Testis (tissue), 3 donors: ENCODE measurements around the gene EPHA6. TPM values are rescaled to one million over a fixed set of nuclear protein-coding genes. Genes with fewer than 3 reads are reported as not detected.

Experiments
- DNase-seq: peaks from one replicate; pipeline ENCODE4 v3.0.0-alpha.2; 2019
- H3K27ac ChIP-seq, 2 donors: fragments of 200-600 bp; sonication (generic); one replicate each; pipeline ENCODE4 v1.5.1; 2019
- H3K27me3 ChIP-seq: fragments of 200-600 bp; sonication (generic); one replicate; pipeline ENCODE4 v1.5.1; 2019
- H3K36me3 ChIP-seq: fragments of 200-600 bp; sonication (generic); one replicate; pipeline ENCODE4 v1.5.1; 2017; ENCODE audit warnings: low read depth; ENCODE audit errors: missing control alignments
- H3K4me1 ChIP-seq: fragments of 200-600 bp; sonication (generic); one replicate; pipeline ENCODE4 v1.5.1; 2019
- H3K4me3 ChIP-seq, 2 donors: fragments of 200-600 bp; sonication (generic); one replicate each; pipeline ENCODE4 v1.5.1; 2017 to 2019
- H3K9me3 ChIP-seq: fragments of 200-600 bp; sonication (generic); one replicate; pipeline ENCODE4 v1.5.1; 2017
- POLR2A ChIP-seq: fragments of 450-650 bp; IDR thresholded peaks from one replicate; pipeline ENCODE4 v1.6.1; 2017; ENCODE audit warnings: antibody characterized with exemption, mild to moderate bottlenecking, moderate library complexity
- WGBS, 2 donors: methylation state at CpG; one replicate each; pipeline ENCODE4 v1.1.5; 2018; 5-methylcytosine and 5-hydroxymethylcytosine counted together
- intact Hi-C: fragments of 100-400 bp; cut with DNase I; formaldehyde crosslinking; loops from one replicate; pipeline ENCODE4 v1.15.1; 2023; ENCODE audit warnings: low total_unique reads
- polyA plus RNA-seq: library from polyadenylated mRNA; stranded (reverse); fragments of 350-450 nt; fragmentation: Illumina TruSeq; extraction: RNeasy Lipid Tissue Mini Kit (QIAGEN cat#74804); gene quantifications from one replicate; pipeline ENCODE4 v1.2.3, GENCODE V29; 2014; ENCODE audit warnings: low read depth, low replicate concordance; ENCODE audit not compliant: insufficient read depth
- total RNA-seq, 2 donors: library from RNA; depleted of rRNA; stranded (reverse); fragments of >200 nt; gene quantifications; one replicate each; pipeline ENCODE4 v1.2.3, GENCODE V29; 2016
- TF ChIP-seq, protein P1 (sequence below), 3 experiments: fragments of 450-650 bp in 2 of 3; fragments of 200-600 bp in 1 of 3; sonication (generic) in 1 of 3; IDR thresholded peaks; one replicate each; pipeline ENCODE4 v1.5.1; 2016 to 2019; ENCODE audit warnings: antibody characterized with exemption in 3 of 3, mild to moderate bottlenecking in 2 of 3, moderate library complexity in 1 of 3

Gene EPHA6
- total and polyA plus RNA-seq, 3 donors from 2014 or later: 9.8 to 33.0 (median 21.2) TPM

GRCh38 chr3:96831175-96831574, 16.8 kb downstream of the EPHA6 start:
- Histone ChIP-seq H3K27me3 (no peaks in the 10 kb centered on the region), H3K4me3 (no peak overlapping the region), H3K4me1 (no peaks in the 10 kb centered on the region), H3K27ac (no peak overlapping the region), H3K9me3 (no peaks in the 10 kb centered on the region), H3K36me3 (no peaks in the 10 kb centered on the region)
- intact Hi-C loops: no loop called here
- WGBS, 2 donors: 60 to 73% methylated on average over 2 of the region's 2 CpGs
- no peak for DNase-seq
- TF ChIP-seq POLR2A: no peak
- TF ChIP-seq, protein P1, sequence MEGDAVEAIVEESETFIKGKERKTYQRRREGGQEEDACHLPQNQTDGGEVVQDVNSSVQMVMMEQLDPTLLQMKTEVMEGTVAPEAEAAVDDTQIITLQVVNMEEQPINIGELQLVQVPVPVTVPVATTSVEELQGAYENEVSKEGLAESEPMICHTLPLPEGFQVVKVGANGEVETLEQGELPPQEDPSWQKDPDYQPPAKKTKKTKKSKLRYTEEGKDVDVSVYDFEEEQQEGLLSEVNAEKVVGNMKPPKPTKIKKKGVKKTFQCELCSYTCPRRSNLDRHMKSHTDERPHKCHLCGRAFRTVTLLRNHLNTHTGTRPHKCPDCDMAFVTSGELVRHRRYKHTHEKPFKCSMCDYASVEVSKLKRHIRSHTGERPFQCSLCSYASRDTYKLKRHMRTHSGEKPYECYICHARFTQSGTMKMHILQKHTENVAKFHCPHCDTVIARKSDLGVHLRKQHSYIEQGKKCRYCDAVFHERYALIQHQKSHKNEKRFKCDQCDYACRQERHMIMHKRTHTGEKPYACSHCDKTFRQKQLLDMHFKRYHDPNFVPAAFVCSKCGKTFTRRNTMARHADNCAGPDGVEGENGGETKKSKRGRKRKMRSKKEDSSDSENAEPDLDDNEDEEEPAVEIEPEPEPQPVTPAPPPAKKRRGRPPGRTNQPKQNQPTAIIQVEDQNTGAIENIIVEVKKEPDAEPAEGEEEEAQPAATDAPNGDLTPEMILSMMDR (IDR thresholded peaks at IDR 0.05): no peak

DNA sequence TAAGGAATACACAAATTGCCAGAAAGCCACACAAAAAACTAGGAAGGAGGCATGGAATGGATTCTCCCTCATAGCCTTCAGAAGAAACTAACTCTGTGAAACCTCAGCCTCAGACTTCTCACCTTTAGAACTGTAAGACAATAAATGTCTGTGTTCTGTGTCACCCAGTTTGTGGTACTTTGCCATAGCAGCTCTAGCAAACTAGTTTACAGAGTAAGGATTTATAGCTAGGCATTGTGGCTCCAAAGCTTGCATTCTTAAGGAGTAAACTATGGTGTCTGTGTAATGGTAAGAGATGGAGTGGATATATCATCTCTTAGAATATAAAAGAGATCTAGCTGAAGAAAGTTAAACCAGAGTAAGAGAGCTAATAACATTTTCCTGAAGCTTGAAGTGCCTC, 18.9 kb downstream of the EPHA6 start:
- no peaks in the 10 kb centered on the region for H3K27me3 ChIP-seq
- TF ChIP-seq, protein P1 (IDR thresholded peaks at IDR 0.05): no peak
- no peak for TF ChIP-seq POLR2A
- H3K9me3 ChIP-seq: no peaks in the 10 kb centered on the region
- H3K4me3 ChIP-seq: no peak overlapping the region
- DNase-seq: no peak
- H3K36me3 ChIP-seq: no peaks in the 10 kb centered on the region
- H3K27ac ChIP-seq: no peak overlapping the region
- intact Hi-C loops: no loop called here
- H3K4me1 ChIP-seq: no peaks in the 10 kb centered on the region

GRCh38 chr3:96836153-96836915, 21.9 kb downstream of the EPHA6 start:
- Histone ChIP-seq H3K4me1 (no peaks in the 10 kb centered on the region), H3K9me3 (no peaks in the 10 kb centered on the region), H3K36me3 (no peaks in the 10 kb centered on the region), H3K4me3 (no peak overlapping the region), H3K27me3 (no peaks in the 10 kb centered on the region), H3K27ac (no peak overlapping the region)
- intact Hi-C loops: no loop called here
- DNase-seq: no peak
- TF ChIP-seq, protein P1 (IDR thresholded peaks at IDR 0.05): no peak
- TF ChIP-seq POLR2A: no peak
- WGBS, 2 donors: 42 to 45% methylated on average over 2 of the region's 2 CpGs

DNA sequence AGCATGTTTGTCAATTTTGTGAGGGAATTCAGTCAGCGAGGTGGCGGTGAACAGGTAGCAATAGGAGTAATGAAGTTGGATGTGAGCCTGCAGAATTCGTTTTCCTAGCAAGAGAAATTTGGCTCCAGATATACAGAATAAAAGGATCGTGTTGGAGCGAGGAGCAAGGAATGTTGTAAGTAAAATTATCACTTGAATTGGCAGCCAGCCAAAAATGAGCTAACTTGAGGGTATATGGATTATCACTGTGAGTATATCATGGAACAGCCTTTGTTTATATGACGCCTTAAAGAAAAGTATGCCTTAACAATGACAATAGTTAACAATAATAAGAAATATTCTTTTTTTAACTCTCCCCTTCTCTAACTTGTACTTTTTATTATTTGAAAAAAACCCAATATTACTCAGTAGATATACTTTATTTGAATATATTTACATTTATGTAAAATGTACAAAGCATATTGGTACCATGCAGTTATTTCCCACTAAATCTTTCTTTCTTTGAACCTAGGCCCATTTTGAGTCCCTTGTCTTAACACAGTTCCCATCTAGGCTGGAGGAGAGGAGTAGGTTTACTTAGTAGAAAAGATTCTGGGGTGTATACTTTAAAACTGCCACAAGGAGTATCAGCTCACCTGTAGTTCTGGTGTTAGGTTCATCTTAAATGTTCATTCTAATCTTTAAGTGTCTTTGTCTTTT, 29.3 kb downstream of the EPHA6 start:
- WGBS, 2 donors: 42 to 50% methylated on average over 6 of the region's 6 CpGs

More for the DNA sequence above, 29.3 kb downstream of the EPHA6 start:
- no peaks in the 10 kb centered on the region for H3K9me3 ChIP-seq
- H3K27me3 ChIP-seq: no peaks in the 10 kb centered on the region
- no peak overlapping the region for H3K4me3 ChIP-seq
- intact Hi-C loops: no loop called here
- no peak overlapping the region for H3K27ac ChIP-seq
- DNase-seq: no peak
- H3K36me3 ChIP-seq: no peaks in the 10 kb centered on the region
- TF ChIP-seq POLR2A: no peak
- TF ChIP-seq, protein P1 (IDR thresholded peaks at IDR 0.05): no peak
- no peaks in the 10 kb centered on the region for H3K4me1 ChIP-seq
